Ishikawa (cell line): Measurements from ENCODE around the gene PIEZO1.

Experiments
- CEBPB ChIP-seq: IDR thresholded peaks from 2 replicates; pipeline ENCODE4 v1.6.1; 2012
- EGR1 ChIP-seq: IDR thresholded peaks from 2 replicates; pipeline ENCODE4 v1.6.1; 2012
- EP300 ChIP-seq: IDR thresholded peaks from 2 replicates; pipeline ENCODE4 v1.6.1; 2012; ENCODE audit warnings: borderline replicate concordance
- RAD21 ChIP-seq: IDR thresholded peaks from 2 replicates; pipeline ENCODE4 v1.6.1; 2012; ENCODE audit warnings: low read depth
- TAF1 ChIP-seq: IDR thresholded peaks from 2 replicates; pipeline ENCODE4 v1.6.1; 2012; ENCODE audit warnings: low read depth, mild to moderate bottlenecking
- TCF12 ChIP-seq: IDR thresholded peaks from 2 replicates; pipeline ENCODE4 v1.6.1; 2012; ENCODE audit warnings: low read depth
- YY1 ChIP-seq: IDR thresholded peaks from 2 replicates; pipeline ENCODE4 v1.6.1; 2012; ENCODE audit warnings: low read depth
- TF ChIP-seq, protein P1 (sequence below): IDR thresholded peaks from 2 replicates; pipeline ENCODE4 v1.6.1; 2012
- TF ChIP-seq, protein P2 (sequence below): IDR thresholded peaks from 2 replicates; pipeline ENCODE4 v1.6.1; 2012; ENCODE audit warnings: low read depth, mild to moderate bottlenecking

DNA sequence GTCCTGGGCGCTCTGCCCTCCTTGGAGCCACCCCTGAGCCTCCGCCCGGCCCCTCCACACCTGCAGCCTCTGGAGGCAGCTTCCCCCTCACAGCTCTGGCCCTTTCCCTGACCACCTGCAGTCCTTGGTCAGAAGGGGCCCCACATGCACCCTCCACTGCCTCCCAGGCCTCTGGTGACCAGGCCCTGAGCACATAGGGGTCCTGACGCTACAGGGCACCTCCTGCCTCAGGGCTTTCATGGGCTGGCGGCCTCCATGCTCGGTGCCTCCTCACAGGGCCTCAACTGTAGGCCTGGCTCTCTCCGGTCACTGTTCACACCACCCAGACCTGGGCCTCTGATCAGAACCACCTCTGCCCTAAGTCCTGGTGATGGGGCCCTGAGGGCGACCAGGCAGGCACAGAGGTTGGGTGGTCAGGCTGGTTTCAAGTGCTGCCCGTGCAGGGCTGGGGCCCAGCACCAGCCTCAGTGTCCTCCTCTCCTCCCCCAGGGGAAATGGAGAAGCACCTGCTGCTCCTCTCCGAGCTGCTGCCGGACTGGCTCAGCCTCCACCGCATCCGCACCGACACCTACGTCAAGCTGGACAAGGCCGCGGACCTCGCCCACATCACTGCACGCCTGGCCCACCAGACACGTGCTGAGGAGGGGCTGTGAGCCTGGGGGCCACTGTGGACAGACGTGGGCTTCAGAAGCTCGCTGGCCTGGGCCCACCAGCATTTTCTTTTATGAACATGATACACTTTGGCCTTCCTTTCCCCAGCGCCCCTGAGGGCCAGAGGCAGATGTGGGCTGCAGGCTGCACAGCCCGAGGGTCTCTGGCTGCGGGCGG, 22.8 kb upstream of the PIEZO1 start:
- TF ChIP-seq RAD21, result no peak
- no peak for TF ChIP-seq CEBPB
- TF ChIP-seq YY1, result no peak
- no peak for TF ChIP-seq TAF1
- no peak for TF ChIP-seq EGR1
- no peak for TF ChIP-seq TCF12
- TF ChIP-seq, protein P1, sequence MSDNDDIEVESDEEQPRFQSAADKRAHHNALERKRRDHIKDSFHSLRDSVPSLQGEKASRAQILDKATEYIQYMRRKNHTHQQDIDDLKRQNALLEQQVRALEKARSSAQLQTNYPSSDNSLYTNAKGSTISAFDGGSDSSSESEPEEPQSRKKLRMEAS, result no peak
- TF ChIP-seq, protein P2, sequence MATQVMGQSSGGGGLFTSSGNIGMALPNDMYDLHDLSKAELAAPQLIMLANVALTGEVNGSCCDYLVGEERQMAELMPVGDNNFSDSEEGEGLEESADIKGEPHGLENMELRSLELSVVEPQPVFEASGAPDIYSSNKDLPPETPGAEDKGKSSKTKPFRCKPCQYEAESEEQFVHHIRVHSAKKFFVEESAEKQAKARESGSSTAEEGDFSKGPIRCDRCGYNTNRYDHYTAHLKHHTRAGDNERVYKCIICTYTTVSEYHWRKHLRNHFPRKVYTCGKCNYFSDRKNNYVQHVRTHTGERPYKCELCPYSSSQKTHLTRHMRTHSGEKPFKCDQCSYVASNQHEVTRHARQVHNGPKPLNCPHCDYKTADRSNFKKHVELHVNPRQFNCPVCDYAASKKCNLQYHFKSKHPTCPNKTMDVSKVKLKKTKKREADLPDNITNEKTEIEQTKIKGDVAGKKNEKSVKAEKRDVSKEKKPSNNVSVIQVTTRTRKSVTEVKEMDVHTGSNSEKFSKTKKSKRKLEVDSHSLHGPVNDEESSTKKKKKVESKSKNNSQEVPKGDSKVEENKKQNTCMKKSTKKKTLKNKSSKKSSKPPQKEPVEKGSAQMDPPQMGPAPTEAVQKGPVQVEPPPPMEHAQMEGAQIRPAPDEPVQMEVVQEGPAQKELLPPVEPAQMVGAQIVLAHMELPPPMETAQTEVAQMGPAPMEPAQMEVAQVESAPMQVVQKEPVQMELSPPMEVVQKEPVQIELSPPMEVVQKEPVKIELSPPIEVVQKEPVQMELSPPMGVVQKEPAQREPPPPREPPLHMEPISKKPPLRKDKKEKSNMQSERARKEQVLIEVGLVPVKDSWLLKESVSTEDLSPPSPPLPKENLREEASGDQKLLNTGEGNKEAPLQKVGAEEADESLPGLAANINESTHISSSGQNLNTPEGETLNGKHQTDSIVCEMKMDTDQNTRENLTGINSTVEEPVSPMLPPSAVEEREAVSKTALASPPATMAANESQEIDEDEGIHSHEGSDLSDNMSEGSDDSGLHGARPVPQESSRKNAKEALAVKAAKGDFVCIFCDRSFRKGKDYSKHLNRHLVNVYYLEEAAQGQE, result no peak
- no peak for TF ChIP-seq EP300
